Fibroblast of lung (primary cell): ENCODE results near the gene EGLN1.

Experiments
- EZH2 ChIP-seq: IDR thresholded peaks from 2 replicates; pipeline ENCODE4 v1.5.1; 2012; ENCODE audit warnings: low read length, control low read depth, mild to moderate bottlenecking; ENCODE audit errors: missing control alignments
- TF ChIP-seq, protein P1 (sequence below), 2 donors: IDR thresholded peaks in 1 of 2; conservative IDR thresholded peaks in 1 of 2; 1 replicate in 1 of 2; 2 replicates in 1 of 2; pipeline ENCODE4 v1.5.1; 2011 to 2012; ENCODE audit warnings: low read length in 2 of 2, control low read depth in 1 of 2, inconsistent platforms in 1 of 2, low read depth in 1 of 2, mild to moderate bottlenecking in 1 of 2

DNA sequence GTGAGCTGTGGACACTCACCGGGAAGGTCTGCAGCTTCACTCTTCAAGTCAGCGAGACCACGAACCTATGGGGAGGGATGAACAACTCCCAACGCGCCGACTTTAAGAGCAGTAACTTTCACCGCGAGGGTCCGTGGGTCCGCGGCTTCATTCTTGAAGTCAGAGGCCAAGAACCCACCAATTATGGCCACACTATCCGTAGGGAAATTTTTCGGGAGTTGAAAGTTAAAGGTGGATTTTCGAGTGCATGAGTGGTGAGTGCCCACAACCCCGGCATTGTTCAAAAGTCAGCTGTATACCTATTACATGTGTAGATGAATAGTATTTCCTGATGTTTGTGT, 104.1 kb downstream of the EGLN1 start:
- no peak for TF ChIP-seq EZH2
- TF ChIP-seq, protein P1, sequence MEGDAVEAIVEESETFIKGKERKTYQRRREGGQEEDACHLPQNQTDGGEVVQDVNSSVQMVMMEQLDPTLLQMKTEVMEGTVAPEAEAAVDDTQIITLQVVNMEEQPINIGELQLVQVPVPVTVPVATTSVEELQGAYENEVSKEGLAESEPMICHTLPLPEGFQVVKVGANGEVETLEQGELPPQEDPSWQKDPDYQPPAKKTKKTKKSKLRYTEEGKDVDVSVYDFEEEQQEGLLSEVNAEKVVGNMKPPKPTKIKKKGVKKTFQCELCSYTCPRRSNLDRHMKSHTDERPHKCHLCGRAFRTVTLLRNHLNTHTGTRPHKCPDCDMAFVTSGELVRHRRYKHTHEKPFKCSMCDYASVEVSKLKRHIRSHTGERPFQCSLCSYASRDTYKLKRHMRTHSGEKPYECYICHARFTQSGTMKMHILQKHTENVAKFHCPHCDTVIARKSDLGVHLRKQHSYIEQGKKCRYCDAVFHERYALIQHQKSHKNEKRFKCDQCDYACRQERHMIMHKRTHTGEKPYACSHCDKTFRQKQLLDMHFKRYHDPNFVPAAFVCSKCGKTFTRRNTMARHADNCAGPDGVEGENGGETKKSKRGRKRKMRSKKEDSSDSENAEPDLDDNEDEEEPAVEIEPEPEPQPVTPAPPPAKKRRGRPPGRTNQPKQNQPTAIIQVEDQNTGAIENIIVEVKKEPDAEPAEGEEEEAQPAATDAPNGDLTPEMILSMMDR (conservative IDR thresholded peaks at IDR 0.05 in 1 of 2, IDR thresholded peaks at IDR 0.05 in 1 of 2; ENCODE audit: low read depth in 1 of 2, low read length in 2 of 2) = no peak
